Tibial artery (tissue), 4 donors: Measurements from ENCODE around the gene BOC.

Experiments
- DNase-seq, 2 donors: peaks; one replicate each; pipeline ENCODE4 v3.0.0-alpha.2; 2019
- H3K27ac ChIP-seq, 2 donors: fragments of 200-600 bp; sonication (generic) in 1 of 2; 1 replicate in 1 of 2; 2 replicates in 1 of 2; pipeline ENCODE4 v1.5.1; 2018 to 2019; ENCODE audit warnings: mild to moderate bottlenecking in 1 of 2
- H3K27me3 ChIP-seq, 2 donors: fragments of 200-600 bp; sonication (generic) in 1 of 2; one replicate each; pipeline versions ENCODE4 v1.5.1 to v1.6.0; 2016 to 2019
- H3K36me3 ChIP-seq, 3 donors: fragments of 200-600 bp; sonication (generic) in 2 of 3; one replicate each; pipeline ENCODE4 v1.5.1; 2016 to 2019; ENCODE audit warnings: mild to moderate bottlenecking in 2 of 3
- H3K4me1 ChIP-seq, 4 donors: fragments of 200-600 bp; sonication (generic) in 2 of 4; 1 replicate in 3 of 4; 2 replicates in 1 of 4; pipeline ENCODE4 v1.5.1; 2016 to 2019
- H3K4me3 ChIP-seq, 2 donors: fragments of 200-600 bp; sonication (generic) in 1 of 2; 1 replicate in 1 of 2; 2 replicates in 1 of 2; pipeline ENCODE4 v1.5.1; 2018 to 2019; ENCODE audit warnings: mild to moderate bottlenecking in 2 of 2
- H3K9me3 ChIP-seq, 3 donors: fragments of 200-600 bp; sonication (generic) in 1 of 3; one replicate each; pipeline ENCODE4 v1.5.1; 2016 to 2019
- CTCF ChIP-seq, 2 experiments: fragments of 200-600 bp in 1 of 2; fragments of 450-650 bp in 1 of 2; IDR thresholded peaks; one replicate each; pipeline ENCODE4 v1.5.1; 2017 to 2019; ENCODE audit warnings: antibody characterized with exemption in 2 of 2, mild to moderate bottlenecking in 1 of 2, moderate library complexity in 1 of 2
- intact Hi-C: fragments of 100-400 bp; cut with DNase I; formaldehyde crosslinking; loops from one replicate; pipeline ENCODE4 v1.15.0; 2023; ENCODE audit warnings: low total_unique reads

BOC gene

GRCh38 chr3:113277414-113277813, 66.1 kb downstream of the BOC start:
- no peaks in the 10 kb centered on the region for H3K9me3 ChIP-seq
- intact Hi-C loops = no loop called here
- no peak for TF ChIP-seq CTCF (IDR thresholded peaks at IDR 0.05)
- no peak overlapping the region for H3K4me3 ChIP-seq
- H3K4me1 ChIP-seq = peaks cover 0 to 27% (median 11%) of the 10 kb centered on the region in 4 donors
- peaks cover 0 to 68% (median 32%) of the 10 kb centered on the region in 3 donors for H3K36me3 ChIP-seq
- no peak overlapping the region for H3K27ac ChIP-seq
- H3K27me3 ChIP-seq = no peaks in the 10 kb centered on the region
- no peak for DNase-seq

- H3K4me1 ChIP-seq = peaks cover 0 to 27% (median 11%) of the 10 kb centered on the region in 4 donors
- no peaks in the 10 kb centered on the region for H3K9me3 ChIP-seq
- TF ChIP-seq CTCF (IDR thresholded peaks at IDR 0.05) = no peak
- H3K4me3 ChIP-seq = no peak overlapping the region
- no peak overlapping the region for H3K27ac ChIP-seq
- intact Hi-C loops = no loop called here
- peaks cover 0 to 67% (median 32%) of the 10 kb centered on the region in 3 donors for H3K36me3 ChIP-seq
- H3K27me3 ChIP-seq = no peaks in the 10 kb centered on the region
- DNase-seq = no peak
Observed at GRCh38 chr3:113277941-113278598, 66.7 kb downstream of the BOC start.

- H3K27me3 ChIP-seq = no peaks in the 10 kb centered on the region
- peaks cover 0 to 68% (median 32%) of the 10 kb centered on the region in 3 donors for H3K36me3 ChIP-seq
- DNase-seq = no peak
- H3K4me1 ChIP-seq = peaks cover 0 to 27% (median 11%) of the 10 kb centered on the region in 4 donors
- H3K27ac ChIP-seq = no peak overlapping the region
- H3K4me3 ChIP-seq = no peak overlapping the region
- TF ChIP-seq CTCF (IDR thresholded peaks at IDR 0.05) = no peak
- no peaks in the 10 kb centered on the region for H3K9me3 ChIP-seq
- intact Hi-C loops = no loop called here
Observed at GRCh38 chr3:113278599-113278955, 67.2 kb downstream of the BOC start.

- Histone ChIP-seq H3K27ac (no peak overlapping the region), H3K27me3 (no peaks in the 10 kb centered on the region), H3K4me3 (no peak overlapping the region), H3K36me3 (peaks cover 0 to 70% (median 40%) of the 10 kb centered on the region in 3 donors), H3K4me1 (peaks cover 0 to 24% (median 11%) of the 10 kb centered on the region in 4 donors), H3K9me3 (no peaks in the 10 kb centered on the region)
- intact Hi-C loops = loop anchor here (5.0 kb wide), 1 partner anchor 227 kb away; no protein-coding TSS in a partner anchor
- no peak for TF ChIP-seq CTCF (IDR thresholded peaks at IDR 0.05)
- no peak for DNase-seq
Observed at GRCh38 chr3:113279686-113280085, 68.3 kb downstream of the BOC start.

- Histone ChIP-seq H3K9me3 (no peaks in the 10 kb centered on the region), H3K4me1 (peaks cover 0 to 10% (median 5%) of the 10 kb centered on the region in 4 donors), H3K27ac (no peak overlapping the region), H3K27me3 (no peaks in the 10 kb centered on the region), H3K4me3 (no peak overlapping the region), H3K36me3 (peaks cover 0 to 75% (median 36%) of the 10 kb centered on the region in 3 donors)
- TF ChIP-seq CTCF (IDR thresholded peaks at IDR 0.05) = no peak
- DNase-seq = no peak
- intact Hi-C loops = loop anchor here (5.0 kb wide), 1 partner anchor 231 kb away; no protein-coding TSS in a partner anchor
Observed at GRCh38 chr3:113283306-113283705, 71.9 kb downstream of the BOC start.
